Thyroid gland (tissue), 4 donors: ENCODE measurements around the gene DRD2.

ENCODE experiments used
- POLR2A ChIP-seq, 2 donors: fragments of 450-650 bp; IDR thresholded peaks; one replicate each; pipeline ENCODE4 v1.6.1; 2017; ENCODE audit warnings: antibody characterized with exemption in 2 of 2, mild to moderate bottlenecking in 2 of 2, moderate library complexity in 1 of 2
- TF ChIP-seq, protein P1 (sequence below), 6 experiments: fragments of 200-600 bp in 3 of 6; fragments of 450-650 bp in 3 of 6; sonication (generic) in 3 of 6; IDR thresholded peaks; one replicate each; pipeline ENCODE4 v1.5.1; 2016 to 2019; ENCODE audit warnings: antibody characterized with exemption in 6 of 6, mild to moderate bottlenecking in 2 of 6, inconsistent platforms in 1 of 6, moderate library complexity in 1 of 6

DNA sequence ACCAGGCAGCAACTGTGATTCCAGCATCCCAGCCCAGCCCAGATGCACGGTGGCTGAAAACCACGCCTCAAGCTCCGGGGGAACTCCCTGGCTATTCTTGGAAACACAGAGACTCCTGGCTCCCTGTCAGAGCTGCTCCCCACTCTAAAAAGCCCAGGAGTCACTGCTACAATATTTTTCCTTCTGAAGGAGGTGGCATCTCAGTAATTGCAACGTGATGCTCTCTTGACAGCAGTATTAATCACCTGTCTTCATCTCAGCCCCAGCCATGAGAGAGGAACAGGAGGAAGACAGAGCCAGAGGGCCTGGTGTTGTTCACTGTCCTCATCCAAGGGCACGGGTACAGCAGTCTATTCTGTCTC lies 26.9 kb downstream of the DRD2 start:
- TF ChIP-seq, protein P1, sequence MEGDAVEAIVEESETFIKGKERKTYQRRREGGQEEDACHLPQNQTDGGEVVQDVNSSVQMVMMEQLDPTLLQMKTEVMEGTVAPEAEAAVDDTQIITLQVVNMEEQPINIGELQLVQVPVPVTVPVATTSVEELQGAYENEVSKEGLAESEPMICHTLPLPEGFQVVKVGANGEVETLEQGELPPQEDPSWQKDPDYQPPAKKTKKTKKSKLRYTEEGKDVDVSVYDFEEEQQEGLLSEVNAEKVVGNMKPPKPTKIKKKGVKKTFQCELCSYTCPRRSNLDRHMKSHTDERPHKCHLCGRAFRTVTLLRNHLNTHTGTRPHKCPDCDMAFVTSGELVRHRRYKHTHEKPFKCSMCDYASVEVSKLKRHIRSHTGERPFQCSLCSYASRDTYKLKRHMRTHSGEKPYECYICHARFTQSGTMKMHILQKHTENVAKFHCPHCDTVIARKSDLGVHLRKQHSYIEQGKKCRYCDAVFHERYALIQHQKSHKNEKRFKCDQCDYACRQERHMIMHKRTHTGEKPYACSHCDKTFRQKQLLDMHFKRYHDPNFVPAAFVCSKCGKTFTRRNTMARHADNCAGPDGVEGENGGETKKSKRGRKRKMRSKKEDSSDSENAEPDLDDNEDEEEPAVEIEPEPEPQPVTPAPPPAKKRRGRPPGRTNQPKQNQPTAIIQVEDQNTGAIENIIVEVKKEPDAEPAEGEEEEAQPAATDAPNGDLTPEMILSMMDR (IDR thresholded peaks at IDR 0.05): no peak
- no peak for TF ChIP-seq POLR2A (IDR thresholded peaks at IDR 0.05)
